Heart left ventricle (tissue), 16 donors: ENCODE measurements around the gene A2M. TPM values are rescaled to one million over a fixed set of nuclear protein-coding genes. Genes with fewer than 3 reads are reported as not detected.

Experiments used
- ATAC-seq, 4 donors: fragments of 200-7000 bp; cut with Tn5 transposase; one replicate each; pipeline ENCODE4 v1.9.1; 2020 to 2022; ENCODE audit warnings: moderate library complexity in 4 of 4, mild to moderate bottlenecking in 3 of 4, moderate number of reproducible peaks in 1 of 4
- DNase-seq, 5 donors: peaks; one replicate each; pipeline ENCODE4 v3.0.0-alpha.2; 2020
- H3K27ac ChIP-seq, 12 donors: fragments of 200-600 bp; sonication (generic) in 4 of 12; one replicate each; pipeline versions ENCODE4 v1.5.0 to v1.8.0; 2016 to 2022; ENCODE audit warnings: mild to moderate bottlenecking in 2 of 12
- H3K27me3 ChIP-seq, 9 donors: fragments of 200-600 bp; sonication (generic) in 2 of 9; one replicate each; pipeline versions ENCODE4 v1.5.1 to v1.8.0; 2016 to 2022; ENCODE audit warnings: mild to moderate bottlenecking in 3 of 9
- H3K36me3 ChIP-seq, 9 donors: fragments of 200-600 bp; sonication (generic) in 2 of 9; one replicate each; pipeline versions ENCODE4 v1.5.0 to v1.8.0; 2018 to 2022; ENCODE audit warnings: mild to moderate bottlenecking in 2 of 9
- H3K4me1 ChIP-seq, 12 donors: fragments of 200-600 bp; sonication (generic) in 4 of 12; one replicate each; pipeline versions ENCODE4 v1.5.0 to v1.8.0; 2016 to 2022; ENCODE audit warnings: mild to moderate bottlenecking in 3 of 12
- H3K4me3 ChIP-seq, 12 donors: fragments of 200-600 bp; sonication (generic) in 4 of 12; one replicate each; pipeline versions ENCODE4 v1.5.0 to v1.8.0; 2017 to 2022; ENCODE audit warnings: mild to moderate bottlenecking in 9 of 12, moderate library complexity in 4 of 12
- H3K9me3 ChIP-seq, 12 donors: fragments of 200-600 bp; sonication (generic) in 4 of 12; one replicate each; pipeline versions ENCODE4 v1.5.0 to v1.8.0; 2016 to 2022; ENCODE audit warnings: mild to moderate bottlenecking in 1 of 12
- CTCF ChIP-seq, 12 donors: fragments of 200-600 bp; sonication (generic) in 4 of 12; IDR thresholded peaks; one replicate each; pipeline versions ENCODE4 v1.5.0 to v1.8.0; 2018 to 2022; ENCODE audit warnings: antibody characterized with exemption in 12 of 12, mild to moderate bottlenecking in 5 of 12
- POLR2A ChIP-seq, 2 donors: fragments of 450-650 bp; IDR thresholded peaks; one replicate each; pipeline ENCODE4 v1.6.1; 2017; ENCODE audit warnings: antibody characterized with exemption in 2 of 2, mild to moderate bottlenecking in 2 of 2, moderate library complexity in 2 of 2
- WGBS, 4 donors: extraction: QIAGEN DNeasy Blood & Tissue Kit in 2 of 4; methylation state at CpG; one replicate each; pipeline versions ENCODE4 v1.1.5 to v1.1.7; 2013 to 2018; 5-methylcytosine and 5-hydroxymethylcytosine counted together
- intact Hi-C, 10 donors: fragments of 100-400 bp; cut with DNase I; formaldehyde crosslinking; loops; one replicate each; pipeline versions ENCODE4 v1.11.1 to v1.14.2; 2022
- polyA plus RNA-seq, 2 donors: library from polyadenylated mRNA; stranded (reverse); fragments of 200-250 nt; gene quantifications; one replicate each; pipeline ENCODE4 v1.2.3, GENCODE V29; 2013
- total RNA-seq, 9 donors: library from RNA; depleted of rRNA in 2 of 9; stranded (reverse); fragments of >200 nt in 2 of 9; fragmentation: NEBNext Ultra II Directional in 3 of 9; extraction: Animal tissue kit (Norgen Biotek cat#: 25700) in 3 of 9; gene quantifications; one replicate each; pipeline versions ENCODE4 v1.1.0 to v1.2.4, GENCODE V29; 2016 to 2023
- donor health status: ischemic (EF 13 %, LVEDD 7.1; RV severe dilation, severe dysfunction).
- donor health status: healthy with polysubstance abuse.
- donor health status: DM: no; HTN: yes; CAD: no.
- donor health status: DM: no; HTN: no; CAD: no.
- donor health status: ischemic (EF 25% LVEDD 6.9; RV normal size, moderate dysfunction).
- donor health status: ischemic (EF 25% LVEDD 5.7; RV mildly dilated, moderate dysfunction).
- donor health status: healthy.
- donor health status: DM: yes; HTN: yes; CAD: no.
- donor health status: ischemic (EF 35%, LVEDD 5.7; RV mildly dilated, moderate dysfunction).
- donor health status: nonischemic (EF 11% LVEDD 7.7; RV severe dilation, severe dysfunction).
- donor health status: DM: yes; HTN: yes; CAD: no.
- donor health status: PGD.
- donor health status: ischemic (EF 29% LVEDD 5.4; RV normal size, mild dysfunction).
- donor health status: nonischemic (EF 23%, LVEDD 6.1; RV moderate dilation, normal function).

A2M gene
- total and polyA plus RNA-seq, 11 donors: 133 to 1,706 (median 385) TPM

GRCh38 chr12:9094512-9095206 lies 21.1 kb downstream of the A2M start:
- Histone ChIP-seq H3K36me3 (peaks cover 0 to 98% (median 97%) of the 10 kb centered on the region in 9 donors), H3K9me3 (no peaks in the 10 kb centered on the region), H3K4me1 (peaks cover 0 to 27% (median 10%) of the 10 kb centered on the region in 12 donors), H3K27ac (peak overlapping the region in 8 of 12 donors; percentile 12 to 73 (median 62)), H3K27me3 (no peaks in the 10 kb centered on the region), H3K4me3 (no peak overlapping the region)
- no peak for TF ChIP-seq POLR2A (IDR thresholded peaks at IDR 0.05)
- no peak for TF ChIP-seq CTCF (IDR thresholded peaks at IDR 0.05)
- intact Hi-C loops: no loop called here
- DNase-seq (no peak), ATAC-seq (no peak)
- WGBS, 4 donors: 92 to 98% (median 93%) methylated on average over 3 of the region's 3 CpGs

- Histone ChIP-seq H3K27me3 (no peaks in the 10 kb centered on the region), H3K36me3 (peaks cover 0 to 98% (median 97%) of the 10 kb centered on the region in 9 donors), H3K4me1 (peaks cover 0 to 27% (median 10%) of the 10 kb centered on the region in 12 donors), H3K4me3 (no peak overlapping the region), H3K27ac (peak overlapping the region in 3 of 12 donors; percentile 22 to 73 (median 63)), H3K9me3 (peaks cover 0 to 3% (median 0%) of the 10 kb centered on the region in 12 donors)
- DNase-seq (no peak), ATAC-seq (peak in 1 of 4 donors; percentile 26)
- 75 to 82% (median 77%) methylated on average over 8 of the region's 8 CpGs for WGBS, 4 donors
- TF ChIP-seq POLR2A (IDR thresholded peaks at IDR 0.05): no peak
- no peak for TF ChIP-seq CTCF (IDR thresholded peaks at IDR 0.05)
- intact Hi-C loops: no loop called here
Measured at GRCh38 chr12:9091891-9092598, 23.7 kb downstream of the A2M start.

GRCh38 chr12:9090220-9090619 lies 25.5 kb downstream of the A2M start:
- no peak overlapping the region for H3K4me3 ChIP-seq
- H3K9me3 ChIP-seq: peaks cover 0 to 3% (median 0%) of the 10 kb centered on the region in 12 donors
- H3K27ac ChIP-seq: no peak overlapping the region

More at GRCh38 chr12:9090220-9090619, 25.5 kb downstream of the A2M start:
- peaks cover 0 to 100% (median 95%) of the 10 kb centered on the region in 9 donors for H3K36me3 ChIP-seq
- WGBS, 4 donors: 84 to 90% (median 88%) methylated on average over 5 of the region's 5 CpGs
- intact Hi-C loops: no loop called here
- no peak for TF ChIP-seq CTCF (IDR thresholded peaks at IDR 0.05)
- TF ChIP-seq POLR2A (IDR thresholded peaks at IDR 0.05): no peak
- no peaks in the 10 kb centered on the region for H3K27me3 ChIP-seq
- DNase-seq (no peak), ATAC-seq (no peak)
- peaks cover 0 to 27% (median 10%) of the 10 kb centered on the region in 12 donors for H3K4me1 ChIP-seq
